Testis (tissue), 5 donors: ENCODE results near the gene CCND3. TPM values are rescaled to one million over a fixed set of nuclear protein-coding genes. Genes with fewer than 3 reads are reported as not detected.

Experiments
- DNase-seq: peaks from one replicate; pipeline ENCODE4 v3.0.0-alpha.2; 2019
- H3K27ac ChIP-seq, 2 donors: fragments of 200-600 bp; sonication (generic); one replicate each; pipeline ENCODE4 v1.5.1; 2019
- H3K27me3 ChIP-seq: fragments of 200-600 bp; sonication (generic); one replicate; pipeline ENCODE4 v1.5.1; 2019
- H3K36me3 ChIP-seq: fragments of 200-600 bp; sonication (generic); one replicate; pipeline ENCODE4 v1.5.1; 2017; ENCODE audit warnings: low read depth; ENCODE audit errors: missing control alignments
- H3K4me1 ChIP-seq: fragments of 200-600 bp; sonication (generic); one replicate; pipeline ENCODE4 v1.5.1; 2019
- H3K4me3 ChIP-seq, 2 donors: fragments of 200-600 bp; sonication (generic); one replicate each; pipeline ENCODE4 v1.5.1; 2017 to 2019
- H3K9me3 ChIP-seq: fragments of 200-600 bp; sonication (generic); one replicate; pipeline ENCODE4 v1.5.1; 2017
- POLR2A ChIP-seq: fragments of 450-650 bp; IDR thresholded peaks from one replicate; pipeline ENCODE4 v1.6.1; 2017; ENCODE audit warnings: antibody characterized with exemption, mild to moderate bottlenecking, moderate library complexity
- WGBS, 2 donors: methylation state at CpG; one replicate each; pipeline ENCODE4 v1.1.5; 2018; 5-methylcytosine and 5-hydroxymethylcytosine counted together
- intact Hi-C: fragments of 100-400 bp; cut with DNase I; formaldehyde crosslinking; loops from one replicate; pipeline ENCODE4 v1.15.1; 2023; ENCODE audit warnings: low total_unique reads
- long read RNA-seq, 2 donors: transcript quantifications; one replicate each; lab custom pipeline, GENCODE V29; 2026
- polyA plus RNA-seq: library from polyadenylated mRNA; stranded (reverse); fragments of 350-450 nt; fragmentation: Illumina TruSeq; extraction: RNeasy Lipid Tissue Mini Kit (QIAGEN cat#74804); gene quantifications from one replicate; pipeline ENCODE4 v1.2.3, GENCODE V29; 2014; ENCODE audit warnings: low read depth, low replicate concordance; ENCODE audit not compliant: insufficient read depth
- total RNA-seq, 2 donors: library from RNA; depleted of rRNA; stranded (reverse); fragments of >200 nt; gene quantifications; one replicate each; pipeline ENCODE4 v1.2.3, GENCODE V29; 2016
- TF ChIP-seq, protein P1 (sequence below), 3 experiments: fragments of 450-650 bp in 2 of 3; fragments of 200-600 bp in 1 of 3; sonication (generic) in 1 of 3; IDR thresholded peaks; one replicate each; pipeline ENCODE4 v1.5.1; 2016 to 2019; ENCODE audit warnings: antibody characterized with exemption in 3 of 3, mild to moderate bottlenecking in 2 of 3, moderate library complexity in 1 of 3

CCND3 gene
- total RNA-seq (10 to 100 TPM; 27.9 to 32.9 TPM), polyA plus RNA-seq (21.2 TPM)
- long read RNA-seq, donor 1, transcript CCND3-203 (5 exons, 2,085 nt) = major isoform, 44 of 69 reads
- long read RNA-seq, donor 1, partial matches to known transcripts = 20 of 69 reads
- long read RNA-seq, donor 1, other reads (novel, unspliced or antisense) = 0 of 69 reads
- long read RNA-seq, donor 2, transcript CCND3-203 (5 exons, 2,085 nt) = major isoform, 41 of 56 reads
- long read RNA-seq, donor 2, partial matches to known transcripts = 12 of 56 reads
- long read RNA-seq, donor 2, other reads (novel, unspliced or antisense) = 0 of 56 reads

DNA sequence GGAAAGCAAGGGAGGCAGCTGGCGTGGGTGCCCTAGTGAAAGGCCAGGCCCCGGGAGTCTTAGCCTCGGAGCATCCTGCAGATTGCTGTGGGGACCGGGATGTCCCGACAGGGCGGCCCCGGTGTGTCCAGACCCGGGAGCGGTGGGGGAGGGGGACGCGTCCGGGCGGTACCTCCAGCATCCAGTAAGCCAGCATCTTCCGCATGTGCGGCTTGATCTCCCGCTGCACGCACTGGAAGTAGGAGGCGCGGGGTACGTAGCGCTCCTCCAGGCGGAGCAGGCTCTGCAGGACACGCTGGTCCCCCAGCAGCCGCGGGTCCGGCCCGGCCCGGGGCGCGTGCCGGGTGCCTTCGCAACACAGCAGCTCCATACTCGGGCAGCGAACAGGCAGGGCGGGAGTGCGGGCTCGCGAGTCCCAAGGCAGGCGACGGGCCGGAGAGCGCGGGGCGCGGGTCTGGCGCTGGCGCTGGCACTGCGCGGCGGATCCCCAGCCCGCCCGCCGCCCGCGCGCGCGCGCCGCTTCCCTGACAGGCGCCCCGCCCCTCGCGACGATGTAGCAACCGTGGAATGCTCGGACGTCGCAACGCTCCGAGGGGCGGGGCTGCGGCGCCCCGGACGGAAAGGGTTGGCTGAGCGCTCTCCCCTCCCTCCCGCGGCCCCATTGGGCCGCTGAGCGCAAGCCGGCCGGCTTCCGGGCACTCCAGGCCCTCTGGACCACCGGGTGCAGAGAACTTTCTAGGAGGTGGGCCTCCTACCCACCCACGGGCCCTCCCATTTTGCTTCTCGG is at the start of gene CCND3:
Gene CCND3 (minus strand): TSS at position 529 of the 787 bp plus-strand sequence. CDS start 159 bp downstream, at position 370.
- no peak for TF ChIP-seq POLR2A
- TF ChIP-seq, protein P1, sequence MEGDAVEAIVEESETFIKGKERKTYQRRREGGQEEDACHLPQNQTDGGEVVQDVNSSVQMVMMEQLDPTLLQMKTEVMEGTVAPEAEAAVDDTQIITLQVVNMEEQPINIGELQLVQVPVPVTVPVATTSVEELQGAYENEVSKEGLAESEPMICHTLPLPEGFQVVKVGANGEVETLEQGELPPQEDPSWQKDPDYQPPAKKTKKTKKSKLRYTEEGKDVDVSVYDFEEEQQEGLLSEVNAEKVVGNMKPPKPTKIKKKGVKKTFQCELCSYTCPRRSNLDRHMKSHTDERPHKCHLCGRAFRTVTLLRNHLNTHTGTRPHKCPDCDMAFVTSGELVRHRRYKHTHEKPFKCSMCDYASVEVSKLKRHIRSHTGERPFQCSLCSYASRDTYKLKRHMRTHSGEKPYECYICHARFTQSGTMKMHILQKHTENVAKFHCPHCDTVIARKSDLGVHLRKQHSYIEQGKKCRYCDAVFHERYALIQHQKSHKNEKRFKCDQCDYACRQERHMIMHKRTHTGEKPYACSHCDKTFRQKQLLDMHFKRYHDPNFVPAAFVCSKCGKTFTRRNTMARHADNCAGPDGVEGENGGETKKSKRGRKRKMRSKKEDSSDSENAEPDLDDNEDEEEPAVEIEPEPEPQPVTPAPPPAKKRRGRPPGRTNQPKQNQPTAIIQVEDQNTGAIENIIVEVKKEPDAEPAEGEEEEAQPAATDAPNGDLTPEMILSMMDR (IDR thresholded peaks at IDR 0.05) = no peak
- peak; percentile 95 for DNase-seq
- Histone ChIP-seq H3K36me3 (no peaks in the 10 kb centered on the region), H3K4me3 (peak within 1 kb of the TSS; percentile 70 to 81), H3K27ac (peak within 1 kb of the TSS; percentile 22 to 76), H3K27me3 (no peaks in the 10 kb centered on the region), H3K9me3 (no peaks in the 10 kb centered on the region), H3K4me1 (peaks cover 36% of the 10 kb centered on the region)
- intact Hi-C loops = no loop called here
- 0% methylated on average over 5 to 78 of the region's 87 CpGs for WGBS, 2 donors

DNA sequence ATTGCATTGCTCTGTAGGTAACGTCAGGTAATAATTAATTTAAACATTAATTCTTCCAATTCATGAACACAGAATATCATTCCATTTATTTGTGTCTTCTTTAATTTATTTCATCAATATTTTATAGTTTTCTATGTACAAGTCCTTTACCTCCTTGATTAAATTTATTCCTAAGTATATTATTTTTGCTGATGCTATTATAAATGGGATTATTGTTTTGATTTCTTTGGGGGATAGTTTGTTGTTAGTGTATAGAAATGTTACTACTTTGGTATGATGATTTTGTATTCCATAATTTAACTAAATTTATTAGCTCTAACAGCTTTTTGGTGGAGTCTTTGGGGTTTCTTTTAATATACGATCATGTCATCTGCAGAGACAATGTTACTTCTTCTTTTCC is 44.7 kb upstream of the CCND3 start:
- Histone ChIP-seq H3K4me1 (no peaks in the 10 kb centered on the region), H3K9me3 (no peaks in the 10 kb centered on the region), H3K36me3 (no peaks in the 10 kb centered on the region), H3K27ac (no peak overlapping the region), H3K27me3 (no peaks in the 10 kb centered on the region), H3K4me3 (no peak overlapping the region)
- DNase-seq = no peak
- no peak for TF ChIP-seq POLR2A
- TF ChIP-seq, protein P1 (IDR thresholded peaks at IDR 0.05) = no peak
- WGBS, 2 donors = 88 to 96% methylated on average over 2 of the region's 2 CpGs
- intact Hi-C loops = no loop called here

DNA sequence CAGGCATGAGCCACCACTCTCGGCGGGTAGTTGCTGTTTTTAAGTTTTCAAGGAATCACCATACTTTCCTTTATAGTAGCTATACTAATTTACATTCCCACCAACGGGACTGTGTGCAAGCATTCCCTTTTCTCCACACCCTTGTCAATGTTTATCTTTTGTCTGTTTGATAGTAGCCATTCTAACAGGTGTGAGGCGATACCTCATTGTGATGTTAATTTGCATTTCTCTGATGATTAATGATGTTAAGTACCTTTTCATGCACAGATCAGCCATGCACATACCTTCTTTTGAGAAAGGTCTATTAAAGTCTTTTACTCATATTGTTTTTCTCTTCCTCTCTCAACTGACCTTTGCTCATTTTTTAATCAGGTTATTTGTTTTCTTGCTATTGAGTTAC is 43.0 kb upstream of the CCND3 start:
- Histone ChIP-seq H3K4me3 (no peak overlapping the region), H3K27ac (no peak overlapping the region), H3K36me3 (no peaks in the 10 kb centered on the region), H3K9me3 (no peaks in the 10 kb centered on the region), H3K4me1 (no peaks in the 10 kb centered on the region), H3K27me3 (no peaks in the 10 kb centered on the region)
- no peak for DNase-seq
- intact Hi-C loops = no loop called here
- no peak for TF ChIP-seq POLR2A
- TF ChIP-seq, protein P1 (IDR thresholded peaks at IDR 0.05) = no peak
- 60 to 63% methylated on average over 4 of the region's 4 CpGs for WGBS, 2 donors

DNA sequence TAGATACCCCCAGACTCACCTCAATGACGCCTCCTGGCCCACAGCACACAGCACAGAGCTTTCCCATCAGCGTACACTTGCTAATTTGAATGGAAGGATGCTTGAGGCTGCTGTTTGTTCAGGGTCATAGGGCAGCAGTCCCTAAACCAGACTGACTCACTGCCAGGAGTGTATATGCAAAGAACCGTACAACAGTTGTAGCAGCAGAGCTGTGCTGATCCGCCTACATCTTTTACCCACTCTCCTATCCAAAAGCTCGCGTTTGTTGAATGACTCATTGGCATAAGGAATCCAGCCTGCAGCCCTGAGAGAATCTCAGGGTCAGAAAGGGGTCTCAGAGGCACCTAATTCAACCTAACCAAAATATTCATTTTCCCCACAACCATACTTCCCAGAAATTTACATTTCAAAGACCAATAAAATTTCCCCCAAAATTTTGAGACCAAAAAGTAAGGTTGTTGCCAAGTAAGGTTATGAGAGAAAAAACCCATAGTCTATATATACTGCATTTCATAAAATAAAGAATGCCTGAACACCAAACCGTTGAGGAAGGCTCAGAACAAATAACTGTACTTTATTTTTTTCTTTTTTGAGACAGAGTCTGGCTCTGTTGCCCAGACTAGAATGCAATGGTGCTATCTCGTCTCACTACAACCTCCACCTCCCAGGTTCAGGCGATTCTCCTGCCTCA is 35.3 kb upstream of the CCND3 start:
- intact Hi-C loops = no loop called here
- Histone ChIP-seq H3K9me3 (no peaks in the 10 kb centered on the region), H3K4me3 (no peak overlapping the region), H3K4me1 (no peaks in the 10 kb centered on the region), H3K36me3 (no peaks in the 10 kb centered on the region), H3K27ac (no peak overlapping the region), H3K27me3 (no peaks in the 10 kb centered on the region)
- no peak for TF ChIP-seq POLR2A
- TF ChIP-seq, protein P1 (IDR thresholded peaks at IDR 0.05) = no peak
- DNase-seq = no peak
- WGBS, 2 donors = 74 to 79% methylated on average over 9 of the region's 9 CpGs
